GM19395 (cell line): ENCODE data around the gene CCDC110.
A peak's percentile ranks its signal among the peaks of the same experiment; 100 is the strongest.

ENCODE experiments used
- ATAC-seq: cut with Tn5 transposase; IDR thresholded peaks from one replicate; pipeline ENCODE4 v1.9.1; 2021; ENCODE audit warnings: mild to moderate bottlenecking, moderate library complexity; ENCODE audit not compliant: unreplicated experiment

Gene CCDC110

GRCh38 chr4:185473247-185473646, 1.7 kb upstream of the CCDC110 start:
- no peak for ATAC-seq

- peak; percentile 6 for ATAC-seq
Measured at GRCh38 chr4:185472103-185472542, 590 bp upstream of the CCDC110 start.

DNA sequence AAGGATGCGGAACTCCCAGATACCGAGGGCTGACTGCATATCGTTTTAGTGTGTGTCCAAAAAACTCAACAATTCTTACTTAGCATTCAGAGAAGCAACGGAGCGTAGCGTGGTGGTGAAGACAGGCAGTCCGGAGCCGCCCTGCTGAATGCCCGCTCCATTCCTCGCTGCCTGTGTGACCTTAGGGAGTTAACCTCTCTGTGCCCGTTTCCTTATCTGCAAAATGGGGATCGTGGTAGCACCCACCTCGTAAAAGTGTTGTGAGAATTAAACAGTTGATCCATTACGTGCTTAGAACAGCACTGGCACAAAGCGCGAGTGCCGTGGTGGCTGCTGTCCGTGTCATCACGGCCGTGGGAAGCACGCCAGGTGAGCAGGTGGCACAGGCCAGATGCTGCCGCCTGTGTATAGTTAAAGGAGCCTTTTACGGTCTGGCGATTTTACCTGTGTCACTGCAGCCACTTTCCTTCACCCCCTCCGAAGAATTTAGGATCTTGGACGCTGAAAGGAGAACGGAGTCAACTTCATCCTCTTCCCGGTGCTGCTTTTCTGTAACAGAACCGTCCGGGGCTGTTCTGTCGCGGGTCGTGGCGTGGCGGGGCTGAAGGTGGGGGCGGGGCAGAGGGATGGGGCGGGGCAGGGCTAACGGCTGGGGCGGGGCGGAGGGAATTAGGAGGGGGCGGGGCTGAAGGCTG, 885 bp downstream of the CCDC110 start:
- ATAC-seq, result no peak

DNA sequence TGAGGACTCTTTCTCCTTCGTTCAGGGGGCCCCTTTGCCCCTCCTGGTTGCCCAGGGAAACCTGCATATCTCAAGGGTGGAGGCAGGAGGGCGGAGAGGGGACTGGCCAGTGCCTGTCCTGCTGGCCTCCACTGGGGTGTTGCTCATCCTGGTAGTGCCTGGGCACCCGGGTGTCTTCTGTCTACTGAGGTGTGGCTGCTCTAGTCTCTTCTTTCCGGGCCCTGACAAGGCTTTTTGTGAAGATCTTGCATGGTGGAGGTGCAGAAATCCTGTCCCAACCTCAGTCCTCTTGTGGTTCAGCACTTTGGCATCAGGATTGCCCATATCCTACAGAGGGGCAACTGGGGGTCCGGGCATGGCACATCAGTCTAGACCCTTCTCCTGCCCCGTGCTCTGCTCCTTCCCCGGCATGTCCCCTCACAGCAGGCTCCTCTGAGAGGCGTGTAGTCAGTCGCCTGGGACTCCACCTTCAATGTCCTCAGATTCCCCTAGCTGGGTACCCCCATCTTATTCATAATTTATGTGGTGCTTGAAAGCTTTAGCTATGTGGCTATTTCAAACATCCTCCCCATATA, 1.9 kb downstream of the CCDC110 start:
- ATAC-seq, result no peak

GRCh38 chr4:185468999-185469398, 2.5 kb downstream of the CCDC110 start:
- no peak for ATAC-seq

DNA sequence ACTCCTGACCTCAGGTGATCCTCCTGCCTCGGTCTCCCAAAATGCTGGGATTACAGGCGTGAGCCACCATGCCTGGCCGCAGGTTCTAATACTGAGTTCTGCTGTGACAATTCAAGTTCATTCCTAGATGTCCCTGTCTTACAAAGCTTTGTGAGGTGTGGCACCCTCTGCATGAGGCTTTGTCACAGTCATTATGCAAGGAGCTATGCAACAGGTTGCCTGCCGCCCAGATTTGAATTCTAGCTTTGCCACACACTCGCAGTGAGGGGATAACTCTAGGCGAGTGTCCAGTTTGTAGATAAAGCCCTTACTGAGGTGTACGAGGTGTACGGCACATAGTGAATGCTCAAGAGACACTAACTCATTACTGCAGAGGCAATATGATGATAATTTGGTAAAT, 3.5 kb downstream of the CCDC110 start:
- ATAC-seq, result no peak

- no peak for ATAC-seq
Measured at GRCh38 chr4:185467101-185467500, 4.4 kb downstream of the CCDC110 start.

GRCh38 chr4:185465707-185466106, 5.8 kb downstream of the CCDC110 start:
- ATAC-seq, result no peak

GRCh38 chr4:185464887-185465286, 6.6 kb downstream of the CCDC110 start:
- no peak for ATAC-seq

DNA sequence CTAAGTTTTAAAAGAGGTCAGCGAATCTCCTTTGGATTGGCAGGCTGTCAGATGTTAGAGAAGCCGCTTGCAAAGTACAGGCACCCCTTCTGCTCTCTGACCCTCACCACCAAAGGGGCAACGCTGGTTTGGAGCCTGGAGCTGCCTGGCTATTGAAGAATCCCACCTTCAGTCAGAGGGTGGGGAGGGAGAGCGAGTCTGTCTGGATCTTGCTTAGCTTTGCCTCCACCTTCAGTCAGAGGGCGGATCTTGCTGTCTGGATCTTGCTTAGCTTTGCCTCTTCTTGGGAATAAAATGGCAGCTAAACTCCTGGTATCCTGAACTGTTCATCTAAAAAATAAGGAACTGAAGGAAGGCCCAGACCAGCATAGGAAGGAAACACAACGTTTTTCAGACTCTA, 7.3 kb downstream of the CCDC110 start:
- no peak for ATAC-seq

- no peak for ATAC-seq
Measured at GRCh38 chr4:185463541-185463940, 8.0 kb downstream of the CCDC110 start.

DNA sequence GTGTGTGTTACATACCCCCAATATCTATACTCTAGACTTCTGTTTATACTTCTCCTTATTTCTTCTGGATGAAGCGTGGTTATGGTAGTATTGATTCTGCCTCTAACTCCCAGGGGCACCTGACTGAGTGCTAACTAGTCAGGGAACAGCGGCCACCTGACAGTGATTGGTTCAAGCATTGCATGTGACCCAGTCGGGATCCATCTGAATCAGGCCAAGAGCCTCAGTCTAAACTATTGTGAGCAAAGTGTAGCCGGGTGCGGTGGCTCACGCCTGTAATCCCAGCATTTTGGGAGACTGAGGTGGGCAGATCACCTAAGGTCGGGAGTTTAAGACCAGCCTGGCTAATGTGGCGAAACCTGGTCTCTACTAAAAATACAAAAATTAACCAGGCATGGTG, 10.0 kb downstream of the CCDC110 start:
- ATAC-seq, result no peak

DNA sequence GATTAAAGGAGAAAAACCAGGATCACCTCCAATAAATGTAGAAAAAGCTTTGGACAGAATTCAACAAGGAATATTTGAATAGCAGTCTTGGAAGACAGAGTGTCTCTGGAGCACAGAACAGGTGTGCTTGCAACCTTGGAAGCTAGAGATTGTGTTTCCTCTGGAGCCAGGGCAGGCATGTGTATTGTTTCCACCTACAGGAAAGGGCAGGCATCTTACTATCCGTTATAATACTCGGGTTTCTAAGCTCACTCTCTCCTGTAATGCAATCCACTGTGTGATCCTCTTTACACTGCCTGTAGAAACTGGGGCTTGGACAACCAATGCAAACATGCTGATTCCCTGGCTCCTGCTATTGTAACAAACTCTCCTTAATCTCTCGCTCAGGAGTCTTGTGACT, 14.4 kb downstream of the CCDC110 start:
- ATAC-seq, result no peak

- no peak for ATAC-seq
Measured at GRCh38 chr4:185456131-185456530, 15.4 kb downstream of the CCDC110 start.

- no peak for ATAC-seq
Measured at GRCh38 chr4:185445209-185445608, 26.3 kb downstream of the CCDC110 start.

GRCh38 chr4:185441479-185441878, 30.1 kb downstream of the CCDC110 start:
- no peak for ATAC-seq

DNA sequence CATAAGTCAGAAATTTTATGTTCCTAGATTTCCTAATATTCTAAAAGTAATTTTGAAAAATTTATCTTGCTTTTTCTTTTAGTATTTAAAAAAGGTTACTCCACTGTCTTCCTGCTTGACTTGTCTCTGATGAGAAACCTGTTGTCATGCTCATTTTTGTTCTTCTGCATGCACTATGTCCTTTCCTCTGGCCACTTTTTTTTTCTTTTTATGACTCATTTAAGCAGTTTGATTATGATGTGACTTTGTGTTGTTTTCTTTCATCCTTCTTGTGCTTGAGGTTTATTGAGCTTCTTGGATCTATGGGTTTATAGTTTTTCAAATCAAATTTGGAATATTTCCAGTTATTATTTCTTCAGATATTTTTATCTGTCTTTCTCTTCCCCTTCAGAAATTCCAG, 33.7 kb downstream of the CCDC110 start:
- peak; percentile 68 for ATAC-seq

DNA sequence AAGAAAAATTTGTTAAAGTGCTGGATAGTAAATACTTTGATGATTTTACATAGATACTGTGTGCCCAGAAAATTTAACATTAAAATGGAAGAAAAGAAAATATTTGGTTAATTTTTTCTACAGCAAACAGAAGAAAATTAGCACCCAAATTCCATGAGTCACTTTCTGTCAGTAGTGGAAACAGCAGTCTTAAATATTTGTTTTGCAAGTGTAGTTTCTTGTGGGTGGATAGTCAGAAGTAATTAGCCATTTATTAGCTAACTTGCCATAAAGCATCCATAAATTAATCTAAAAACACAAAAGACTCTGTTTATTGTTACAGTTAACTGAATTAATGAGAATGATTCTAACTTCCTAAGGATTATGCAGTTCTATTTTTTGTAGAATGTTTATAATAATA, 36.1 kb downstream of the CCDC110 start:
- ATAC-seq, result no peak

GRCh38 chr4:185429660-185430059, 41.9 kb downstream of the CCDC110 start:
- ATAC-seq, result no peak

DNA sequence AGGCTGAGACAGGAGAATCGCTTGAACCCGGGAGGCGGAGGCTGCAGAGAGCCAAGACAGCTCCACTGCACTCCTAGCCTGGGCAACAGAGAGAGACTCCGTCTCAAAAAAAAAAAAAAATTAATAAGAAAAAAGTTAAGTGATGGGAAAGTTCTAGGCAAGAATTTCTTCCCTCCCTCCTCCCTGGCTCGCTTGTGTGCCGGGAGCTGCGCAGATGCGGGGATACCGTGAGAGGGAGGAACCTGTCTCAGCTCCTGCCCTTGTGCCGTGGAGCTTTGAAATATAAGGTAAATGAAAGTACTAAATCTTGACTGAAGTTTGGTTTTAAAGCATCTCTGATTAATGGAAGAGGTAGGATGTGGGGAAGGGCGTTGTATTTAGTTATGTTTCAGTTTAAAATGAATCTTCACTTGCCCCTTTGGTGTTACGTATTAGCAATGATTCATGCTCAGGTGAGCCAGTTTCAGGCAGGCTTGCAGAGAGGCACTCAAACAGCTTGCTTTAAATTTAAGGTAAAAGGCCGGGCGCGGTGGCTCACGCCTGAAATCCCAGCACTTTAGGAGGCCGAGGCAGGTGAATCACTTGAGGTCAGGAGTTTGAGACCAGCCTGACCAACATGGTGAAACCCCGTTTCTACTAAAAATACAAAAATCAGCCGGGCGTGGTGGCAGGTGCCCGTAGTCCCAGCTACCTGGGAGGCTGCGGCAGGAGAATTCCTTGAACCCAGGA, 44.4 kb downstream of the CCDC110 start:
- ATAC-seq, result no peak

DNA sequence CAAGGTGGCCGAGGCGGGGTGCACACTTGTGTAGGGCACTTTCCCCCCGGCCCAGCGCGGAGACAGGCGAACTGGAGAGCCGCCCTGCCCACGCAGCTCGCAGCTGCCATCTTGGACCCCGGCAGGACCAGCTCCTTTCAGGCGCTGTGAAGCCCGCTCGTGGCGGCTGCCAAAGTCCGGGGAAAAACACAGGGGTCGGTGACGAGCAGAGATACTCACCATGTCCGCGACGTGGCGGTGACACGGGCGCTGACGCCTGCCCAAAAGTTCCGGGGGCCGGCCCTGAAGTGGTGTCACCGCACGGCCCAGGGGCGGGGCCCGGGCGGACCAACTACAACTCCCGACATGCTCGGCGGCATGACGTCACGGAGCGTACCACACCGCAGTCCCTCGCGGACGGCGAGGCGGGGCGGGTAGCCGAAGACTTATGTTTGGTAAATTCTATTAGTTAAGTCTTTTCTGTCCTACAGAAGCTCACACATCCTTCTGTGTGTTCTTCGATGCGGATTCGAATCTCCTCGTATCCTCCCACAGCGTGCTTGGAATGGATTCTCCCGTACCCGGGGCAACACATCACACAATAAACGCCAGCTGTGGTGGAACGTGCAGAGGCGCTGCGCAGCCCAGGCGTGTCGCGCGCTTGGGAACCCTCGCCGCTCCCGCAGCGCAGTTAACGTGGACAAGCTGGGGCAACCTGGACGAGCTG, 45.7 kb downstream of the CCDC110 start, which contains the start of gene UFSP2:
Gene UFSP2 (minus strand): TSS at position 318 of the 706 bp plus-strand sequence. CDS start 96 bp downstream, at position 222.
- peak; percentile 95 for ATAC-seq
